B cell (primary cell): Measurements from ENCODE around the gene NEUROD1. TPM values are rescaled to one million over a fixed set of nuclear protein-coding genes. Genes with fewer than 3 reads are reported as not detected.

ENCODE experiments used
- ATAC-seq: fragments of 200-7000 bp; cut with Tn5 transposase; one replicate; pipeline ENCODE4 v1.10.0; 2021; ENCODE audit warnings: low read depth, mild to moderate bottlenecking, moderate number of reproducible peaks, moderate library complexity
- CTCF ChIA-PET: fragments of 350-600 bp; sonication (Branson Sonifier 250); formaldehyde crosslinking; loops from one replicate; lab custom pipeline; 2021; ENCODE audit warnings: antibody characterized with exemption, inconsistent platforms; lab: Charles Lee
- POLR2A ChIA-PET: fragments of 350-600 bp; sonication (Branson Sonifier 250); formaldehyde crosslinking; loops from one replicate; lab custom pipeline; 2021; ENCODE audit warnings: antibody characterized with exemption; lab: Charles Lee
- DNase-seq: peaks from one replicate; pipeline ENCODE4 v3.0.0; 2013
- H2AFZ ChIP-seq: 2 replicates; pipeline ENCODE4 v1.6.1; 2012; ENCODE audit warnings: mild to moderate bottlenecking, low read depth, low read length; ENCODE audit not compliant: insufficient read depth, poor library complexity, severe bottlenecking
- H3K27ac ChIP-seq, 2 donors: 1 replicate in 1 of 2; 2 replicates in 1 of 2; pipeline ENCODE4 v1.5.1; 2012 to 2013; ENCODE audit warnings: low read length in 2 of 2, mild to moderate bottlenecking in 2 of 2, moderate library complexity in 1 of 2
- H3K27me3 ChIP-seq, 4 experiments: fragments of 200-600 bp in 1 of 4; sonication (generic) in 1 of 4; replicated peaks in 1 of 4; 1 replicate in 2 of 4; 2 replicates in 2 of 4; pipeline versions ENCODE4 v1.6.1 to v1.7.0; 2013 to 2016; ENCODE audit warnings: low read length in 3 of 4, mild to moderate bottlenecking in 2 of 4, mixed read lengths in 1 of 4, moderate library complexity in 1 of 4; ENCODE audit not compliant: insufficient read depth in 4 of 4, control insufficient read depth in 3 of 4; ENCODE audit errors: control extremely low read depth in 1 of 4
- H3K36me3 ChIP-seq, 2 experiments: replicated peaks in 1 of 2; 1 replicate in 1 of 2; 2 replicates in 1 of 2; pipeline versions ENCODE4 v1.6.1 to v1.7.1; 2013; ENCODE audit warnings: low read length in 1 of 2; ENCODE audit not compliant: insufficient read depth in 2 of 2, control insufficient read depth in 1 of 2; ENCODE audit errors: control extremely low read depth in 1 of 2, extremely low read depth in 1 of 2
- H3K4me1 ChIP-seq, 2 donors: fragments of 200-600 bp in 1 of 2; sonication (generic) in 1 of 2; 1 replicate in 1 of 2; 2 replicates in 1 of 2; pipeline versions ENCODE4 v1.5.1 to v1.6.1; 2013 to 2017; ENCODE audit warnings: low read length in 2 of 2; ENCODE audit not compliant: control insufficient read depth in 2 of 2, insufficient read depth in 2 of 2
- H3K4me2 ChIP-seq: replicated peaks from 2 replicates; pipeline ENCODE3; 2012; ENCODE audit warnings: mild to moderate bottlenecking, low read depth, low read length; ENCODE audit not compliant: poor library complexity, severe bottlenecking
- H3K4me3 ChIP-seq, 5 experiments: fragments of 200-600 bp in 1 of 5; sonication (generic) in 1 of 5; 1 replicate in 3 of 5; 2 replicates in 2 of 5; pipeline versions ENCODE4 v1.5.1 to v1.7.0; 2011 to 2016; ENCODE audit warnings: low read length in 4 of 5, mild to moderate bottlenecking in 4 of 5, low read depth in 2 of 5, control low read depth in 1 of 5, moderate library complexity in 1 of 5; ENCODE audit not compliant: insufficient read depth in 1 of 5; ENCODE audit errors: control extremely low read depth in 1 of 5, extremely low read depth in 1 of 5
- H3K79me2 ChIP-seq: fragments of 200-600 bp; sonication (generic); one replicate; pipeline ENCODE4 v1.6.0; 2016; ENCODE audit warnings: low read length; ENCODE audit not compliant: control insufficient read depth, insufficient read depth
- H3K9ac ChIP-seq: fragments of 200-600 bp; sonication (generic); 2 replicates; pipeline ENCODE4 v1.6.1; 2017; ENCODE audit warnings: mild to moderate bottlenecking, low read length, moderate library complexity
- H3K9me3 ChIP-seq, 3 donors: one replicate each; pipeline versions ENCODE4 v1.6.1 to v1.7.1; 2013; ENCODE audit warnings: low read length in 2 of 3; ENCODE audit not compliant: control insufficient read depth in 2 of 3, insufficient read depth in 1 of 3; ENCODE audit errors: control extremely low read depth in 1 of 3
- H4K20me1 ChIP-seq: 2 replicates; pipeline ENCODE4 v1.6.0; 2012; ENCODE audit warnings: mild to moderate bottlenecking, low read length; ENCODE audit not compliant: insufficient read depth, control insufficient read depth, poor library complexity, severe bottlenecking
- H3K27ac Mint-ChIP-seq: one replicate; pipeline ENCODE4 v1.8.0; 2021; ENCODE audit warnings: mixed read lengths
- H3K27me3 Mint-ChIP-seq: one replicate; pipeline ENCODE4 v1.8.0; 2021; ENCODE audit warnings: mixed read lengths
- H3K4me1 Mint-ChIP-seq: one replicate; pipeline ENCODE4 v1.8.0; 2021; ENCODE audit warnings: mixed read lengths
- H3K4me3 Mint-ChIP-seq: one replicate; pipeline ENCODE4 v1.8.0; 2021; ENCODE audit warnings: mixed read lengths
- H3K9me3 Mint-ChIP-seq: one replicate; pipeline ENCODE4 v1.8.0; 2022; ENCODE audit warnings: mixed read lengths; ENCODE audit not compliant: insufficient read depth
- CTCF ChIP-seq: fragments of 200-600 bp; IDR thresholded peaks from one replicate; pipeline ENCODE4 v1.8.0; 2022; ENCODE audit warnings: antibody characterized with exemption, mild to moderate bottlenecking
- EZH2 ChIP-seq: IDR thresholded peaks from 2 replicates; pipeline ENCODE4 v1.6.1; 2012; ENCODE audit warnings: borderline replicate concordance, low read depth, mild to moderate bottlenecking, moderate library complexity, low read length; ENCODE audit not compliant: insufficient read depth, poor library complexity, severe bottlenecking
- WGBS: methylation state at CpG from one replicate; pipeline ENCODE4 v1.1.5; 2013; ENCODE audit warnings: missing lambda C conversion rate; ENCODE audit not compliant: insufficient coverage; 5-methylcytosine and 5-hydroxymethylcytosine counted together
- intact Hi-C: fragments of 100-400 bp; cut with micrococcal nuclease; formaldehyde crosslinking; loops from one replicate; pipeline ENCODE4 v1.10.0; 2022
- polyA plus RNA-seq: library from polyadenylated mRNA; depleted of rRNA; stranded (reverse); fragments of >200 nt; gene quantifications from 2 replicates; pipeline ENCODE4 v1.2.3, GENCODE V29; 2012
- total RNA-seq, 2 donors: library from RNA; stranded (reverse); fragments of 120-200 nt in 1 of 2; gene quantifications; 1 replicate in 1 of 2; 2 replicates in 1 of 2; pipeline versions ENCODE4 v1.2.3 to v1.2.4, GENCODE V29; 2013 to 2022

NEUROD1 gene
- total and polyA plus RNA-seq, 2 donors (not counting 1 experiment from before 2014, with no cell fraction given) = not detected

GRCh38 chr2:181649436-181649979 is 30.8 kb downstream of the NEUROD1 start:
- intact Hi-C loops = no loop called here
- peaks cover 0 to 4% (median 2%) of the 10 kb centered on the region in 4 experiments for H3K27me3 ChIP-seq
- WGBS = 100% methylated on average over 1 of the region's 4 CpGs
- H3K4me1 ChIP-seq = no peaks in the 10 kb centered on the region
- Mint-ChIP-seq H3K9me3 (no peaks in the 10 kb centered on the region), H3K4me3 (no peak overlapping the region), H3K4me1 (no peaks in the 10 kb centered on the region), H3K27me3 (peaks cover 61% of the 10 kb centered on the region), H3K27ac (no peak overlapping the region)
- no peak overlapping the region for H3K27ac ChIP-seq
- no peaks in the 10 kb centered on the region for H3K9me3 ChIP-seq
- ATAC-seq (no peak), DNase-seq (no peak)
- H3K9ac ChIP-seq = no peak overlapping the region
- POLR2A ChIA-PET = no interaction called here
- CTCF ChIA-PET = interaction anchor here (1.0 kb wide), 1 partner anchor 66 kb away, joined by 3 read pairs; no protein-coding TSS in a partner anchor
- no peak overlapping the region for H2AFZ ChIP-seq
- no peak for TF ChIP-seq CTCF
- no peak for TF ChIP-seq EZH2
- H4K20me1 ChIP-seq = no peaks in the 10 kb centered on the region
- no peaks in the 10 kb centered on the region for H3K79me2 ChIP-seq
- no peak overlapping the region for H3K4me3 ChIP-seq
- H3K4me2 ChIP-seq = no peak overlapping the region
- no peaks in the 10 kb centered on the region for H3K36me3 ChIP-seq

GRCh38 chr2:181648478-181649155 is 31.7 kb downstream of the NEUROD1 start:
- no peaks in the 10 kb centered on the region for H3K9me3 Mint-ChIP-seq
- WGBS = no CpG with 5 or more reads among the region's 2 CpGs
- Histone ChIP-seq H3K4me1 (no peaks in the 10 kb centered on the region), H3K4me3 (no peak overlapping the region), H4K20me1 (no peaks in the 10 kb centered on the region), H3K4me2 (no peak overlapping the region), H3K79me2 (no peaks in the 10 kb centered on the region), H3K36me3 (no peaks in the 10 kb centered on the region), H3K27ac (no peak overlapping the region), H3K27me3 (peaks cover 0 to 8% (median 4%) of the 10 kb centered on the region in 4 experiments), H2AFZ (no peak overlapping the region), H3K9me3 (no peaks in the 10 kb centered on the region), H3K9ac (no peak overlapping the region)
- ChIA-PET CTCF (interaction anchor here (1.0 kb wide), 1 partner anchor 66 kb away, joined by 3 read pairs; no protein-coding TSS in a partner anchor), POLR2A (no interaction called here)
- no peak for DNase-seq
- intact Hi-C loops = no loop called here
- no peaks in the 10 kb centered on the region for H3K4me1 Mint-ChIP-seq
- no peak for ATAC-seq
- H3K4me3 Mint-ChIP-seq = no peak overlapping the region
- no peak overlapping the region for H3K27ac Mint-ChIP-seq
- TF ChIP-seq CTCF = no peak
- TF ChIP-seq EZH2 = no peak
- H3K27me3 Mint-ChIP-seq = peaks cover 61% of the 10 kb centered on the region
